NOMO-1 treated with dmso at 0.1 percent for 144 hours (cell line): ENCODE measurements around the gene SIDT2.

Experiments used
- DNase-seq: peaks from one replicate; lab custom pipeline; 2025; ENCODE audit not compliant: unreplicated experiment; lab: John Stamatoyannopoulos, UW

SIDT2 gene

DNA sequence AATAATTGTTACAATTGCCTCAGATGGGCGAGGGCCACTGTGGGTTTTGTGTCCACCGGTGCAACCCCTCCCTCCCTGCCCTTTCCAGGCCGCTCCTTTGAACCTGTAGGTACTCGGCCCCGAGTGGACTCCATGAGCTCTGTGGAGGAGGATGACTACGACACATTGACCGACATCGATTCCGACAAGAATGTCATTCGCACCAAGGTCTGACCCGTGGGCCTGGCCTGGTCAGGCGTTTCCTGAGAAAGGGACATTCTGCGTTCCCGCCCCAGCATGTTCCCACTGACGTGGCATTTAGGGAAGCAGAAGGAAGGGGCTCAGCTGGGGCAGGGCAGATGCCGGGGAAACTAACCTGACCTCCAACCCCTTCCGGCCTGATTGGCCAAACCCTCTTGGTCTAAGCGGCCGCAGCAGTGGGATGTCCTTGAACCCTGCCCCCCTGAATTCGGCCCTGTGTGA, 10.1 kb downstream of the SIDT2 start:
- no peak for DNase-seq

DNA sequence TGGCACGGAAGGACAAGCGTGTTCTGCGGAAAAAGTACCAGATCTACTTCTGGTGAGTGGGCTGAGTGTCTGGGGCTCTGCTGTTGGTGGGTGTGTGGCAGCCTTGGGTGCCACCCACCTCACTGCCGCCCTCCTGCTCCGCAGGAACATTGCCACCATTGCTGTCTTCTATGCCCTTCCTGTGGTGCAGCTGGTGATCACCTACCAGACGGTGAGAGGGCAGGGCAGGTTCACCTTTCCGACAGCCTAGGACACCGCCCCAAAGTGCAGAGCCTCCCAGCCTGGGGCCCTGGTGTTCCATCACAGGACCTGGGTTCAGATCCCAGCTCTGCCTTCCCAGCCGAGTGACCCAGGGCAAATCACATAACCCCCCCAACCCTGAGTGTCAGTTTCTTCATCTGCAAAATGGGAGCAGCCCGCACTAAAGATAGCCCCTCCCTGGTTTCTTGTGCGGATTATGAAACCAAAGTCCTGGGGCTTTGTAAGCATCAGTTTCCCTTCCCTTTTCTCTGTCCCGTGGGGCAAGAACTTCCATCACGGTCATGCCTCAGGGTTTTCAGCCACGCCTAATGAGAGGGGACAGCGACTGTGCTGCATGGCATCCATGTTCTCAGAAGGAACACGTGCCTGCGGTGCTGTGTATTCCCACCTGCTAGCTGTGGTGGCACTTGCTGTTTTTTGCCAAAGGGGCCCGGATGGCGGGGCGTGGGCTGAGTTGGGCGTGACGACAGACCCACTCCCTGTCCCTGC, 10.8 kb downstream of the SIDT2 start:
- DNase-seq: peak; percentile 76

DNA sequence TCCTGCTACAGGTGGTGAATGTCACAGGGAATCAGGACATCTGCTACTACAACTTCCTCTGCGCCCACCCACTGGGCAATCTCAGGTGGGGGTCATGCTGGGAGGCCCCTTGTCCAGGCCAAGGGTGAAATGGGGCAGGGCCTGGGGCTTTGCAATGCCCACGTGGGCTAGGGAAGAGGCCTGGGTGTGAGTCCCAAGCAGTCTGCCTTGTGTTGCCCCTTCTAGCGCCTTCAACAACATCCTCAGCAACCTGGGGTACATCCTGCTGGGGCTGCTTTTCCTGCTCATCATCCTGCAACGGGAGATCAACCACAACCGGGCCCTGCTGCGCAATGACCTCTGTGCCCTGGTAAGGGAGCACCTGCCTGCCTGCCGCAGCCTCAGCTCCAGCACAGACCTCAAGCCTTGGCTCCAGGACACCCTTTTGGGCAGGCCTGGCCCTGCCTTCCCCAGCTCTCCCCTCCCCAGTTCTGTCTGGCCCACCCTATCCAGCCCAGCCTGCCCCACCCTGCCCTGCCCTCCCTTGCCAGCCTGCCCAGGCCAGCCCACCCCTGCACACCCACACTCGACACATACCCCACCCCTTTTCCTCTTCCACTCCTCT, 11.5 kb downstream of the SIDT2 start:
- no peak for DNase-seq

DNA sequence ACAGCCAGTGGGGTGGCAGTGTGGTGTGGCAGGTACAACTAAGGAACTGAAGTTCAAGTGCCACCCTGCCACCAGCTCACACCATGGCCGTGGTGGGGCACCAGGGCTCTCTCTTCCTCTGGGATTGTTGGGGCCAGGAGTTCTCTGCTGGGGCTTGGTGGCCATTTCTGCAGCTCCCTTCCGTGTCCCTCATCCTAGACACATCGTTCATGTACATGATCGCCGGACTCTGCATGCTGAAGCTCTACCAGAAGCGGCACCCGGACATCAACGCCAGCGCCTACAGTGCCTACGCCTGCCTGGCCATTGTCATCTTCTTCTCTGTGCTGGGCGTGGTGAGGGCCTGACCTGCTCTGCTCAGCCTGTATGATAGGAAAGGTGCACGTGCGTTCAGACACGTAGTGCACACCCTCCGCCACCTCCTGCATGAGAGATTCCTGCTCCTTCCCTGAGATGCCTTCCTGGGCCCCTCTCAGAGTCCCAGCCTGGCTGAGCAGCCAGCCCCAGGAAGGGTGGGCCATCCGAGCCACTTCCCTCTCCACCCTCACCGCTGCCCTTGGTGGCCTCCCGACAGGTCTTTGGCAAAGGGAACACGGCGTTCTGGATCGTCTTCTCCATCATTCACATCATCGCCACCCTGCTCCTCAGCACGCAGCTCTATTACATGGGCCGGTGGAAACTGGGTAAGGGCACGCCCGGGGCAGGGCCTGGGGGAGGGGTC, 13.3 kb downstream of the SIDT2 start:
- no peak for DNase-seq

DNA sequence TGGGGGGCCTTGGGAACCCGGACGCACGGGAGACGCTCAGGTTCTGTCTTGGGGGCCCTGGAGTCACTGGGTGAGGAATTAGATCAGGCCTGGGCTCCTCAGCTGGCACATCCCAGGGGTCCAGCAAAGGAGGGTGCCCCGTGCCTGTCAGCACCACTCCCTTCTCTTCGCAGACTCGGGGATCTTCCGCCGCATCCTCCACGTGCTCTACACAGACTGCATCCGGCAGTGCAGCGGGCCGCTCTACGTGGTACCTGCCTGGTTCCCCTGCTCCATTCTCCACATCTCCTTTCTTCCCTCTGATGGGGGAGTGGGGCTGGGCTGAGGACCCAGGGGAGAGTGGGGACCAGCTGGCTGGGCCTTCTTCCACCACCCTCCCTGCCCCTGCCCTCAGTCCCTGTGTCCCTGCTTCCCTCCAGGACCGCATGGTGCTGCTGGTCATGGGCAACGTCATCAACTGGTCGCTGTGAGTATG, 13.9 kb downstream of the SIDT2 start:
- DNase-seq: no peak

DNA sequence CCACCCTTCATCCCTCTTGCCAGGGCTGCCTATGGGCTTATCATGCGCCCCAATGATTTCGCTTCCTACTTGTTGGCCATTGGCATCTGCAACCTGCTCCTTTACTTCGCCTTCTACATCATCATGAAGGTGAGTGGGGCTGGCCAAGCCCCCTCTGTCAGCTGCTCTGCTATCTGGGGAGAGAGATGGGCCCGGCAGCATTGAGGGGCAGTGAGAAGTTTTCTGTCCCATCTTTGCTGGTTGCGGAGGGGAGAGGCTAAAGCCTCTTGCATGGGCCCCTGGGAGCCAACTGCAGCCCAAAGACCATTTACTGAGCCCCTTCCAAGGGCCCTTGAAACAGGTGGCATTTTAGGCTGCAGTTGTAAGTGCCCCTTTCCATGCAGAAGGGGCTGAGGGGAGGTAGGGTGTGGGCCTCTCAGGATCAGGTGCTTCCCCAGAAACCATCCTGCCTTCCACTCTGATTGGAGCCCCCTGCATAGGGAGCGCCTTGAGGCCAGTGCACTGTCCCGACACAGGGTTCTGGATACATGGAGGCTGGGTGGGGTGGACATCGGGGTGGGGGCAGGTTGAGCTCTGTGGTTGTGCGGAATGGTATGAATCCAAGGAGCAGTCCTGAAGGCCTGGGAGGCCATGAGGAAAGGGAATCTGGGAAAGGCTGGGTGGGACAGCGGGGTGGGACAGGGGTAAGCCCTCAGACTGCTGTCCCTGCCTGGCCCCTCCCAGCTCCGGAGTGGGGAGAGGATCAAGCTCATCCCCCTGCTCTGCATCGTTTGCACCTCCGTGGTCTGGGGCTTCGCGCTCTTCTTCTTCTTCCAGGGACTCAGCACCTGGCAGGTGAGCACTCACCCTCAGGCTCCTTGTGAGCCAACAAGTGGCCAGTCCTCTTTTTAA, 14.8 kb downstream of the SIDT2 start:
- no peak for DNase-seq

DNA sequence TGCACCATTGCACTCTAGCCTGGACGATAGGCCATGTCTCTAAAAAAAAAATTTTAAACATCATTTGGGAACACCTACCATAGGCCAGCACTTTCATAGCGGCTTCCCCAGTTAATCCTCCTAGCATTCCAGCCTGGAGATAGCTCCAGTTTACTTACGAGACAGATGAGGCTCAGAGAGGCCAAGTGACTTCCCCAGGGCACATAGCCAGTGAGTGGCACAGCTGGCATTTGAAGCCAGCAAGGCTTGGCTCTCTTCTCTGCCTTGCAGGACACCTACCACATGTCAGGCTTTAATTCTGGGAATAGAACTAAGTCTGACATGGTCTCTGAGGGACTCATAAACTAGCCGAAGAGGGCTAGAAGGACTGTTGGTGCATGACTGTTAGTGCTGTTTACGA, 15.7 kb downstream of the SIDT2 start:
- DNase-seq: no peak

DNA sequence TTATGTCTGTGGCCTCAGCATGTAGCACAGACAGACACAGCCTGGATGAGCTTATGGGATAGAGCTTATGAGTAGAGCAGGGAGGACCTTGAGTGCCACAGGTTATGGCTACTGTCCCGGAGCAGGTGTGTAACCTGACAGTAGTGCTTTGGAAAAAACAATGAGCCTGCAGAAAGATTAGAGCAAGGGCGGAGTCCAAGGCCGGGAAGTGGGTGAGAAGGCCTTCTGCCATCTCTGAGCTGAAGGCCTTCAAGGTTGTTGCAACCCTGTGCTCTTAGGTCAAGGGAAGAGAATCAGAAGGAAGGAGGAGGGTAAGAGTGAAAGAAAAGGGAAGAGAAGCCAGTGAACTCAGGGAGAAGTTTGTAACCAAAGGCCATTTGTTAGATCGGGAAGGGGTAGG, 16.7 kb downstream of the SIDT2 start:
- DNase-seq: no peak

DNA sequence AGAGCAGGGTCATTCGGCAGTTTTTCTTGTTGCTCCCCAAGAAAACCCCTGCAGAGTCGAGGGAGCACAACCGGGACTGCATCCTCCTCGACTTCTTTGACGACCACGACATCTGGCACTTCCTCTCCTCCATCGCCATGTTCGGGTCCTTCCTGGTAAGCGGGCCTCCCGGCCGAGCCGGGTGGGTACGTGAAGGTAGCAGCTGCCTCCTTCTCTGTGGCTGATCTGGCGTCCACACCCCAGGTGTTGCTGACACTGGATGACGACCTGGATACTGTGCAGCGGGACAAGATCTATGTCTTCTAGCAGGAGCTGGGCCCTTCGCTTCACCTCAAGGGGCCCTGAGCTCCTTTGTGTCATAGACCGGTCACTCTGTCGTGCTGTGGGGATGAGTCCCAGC, 17.2 kb downstream of the SIDT2 start:
- no peak for DNase-seq

DNA sequence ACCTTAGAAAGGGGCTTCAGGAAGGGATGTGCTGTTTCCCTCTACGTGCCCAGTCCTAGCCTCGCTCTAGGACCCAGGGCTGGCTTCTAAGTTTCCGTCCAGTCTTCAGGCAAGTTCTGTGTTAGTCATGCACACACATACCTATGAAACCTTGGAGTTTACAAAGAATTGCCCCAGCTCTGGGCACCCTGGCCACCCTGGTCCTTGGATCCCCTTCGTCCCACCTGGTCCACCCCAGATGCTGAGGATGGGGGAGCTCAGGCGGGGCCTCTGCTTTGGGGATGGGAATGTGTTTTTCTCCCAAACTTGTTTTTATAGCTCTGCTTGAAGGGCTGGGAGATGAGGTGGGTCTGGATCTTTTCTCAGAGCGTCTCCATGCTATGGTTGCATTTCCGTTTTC, 18.5 kb downstream of the SIDT2 start:
- no peak for DNase-seq

DNA sequence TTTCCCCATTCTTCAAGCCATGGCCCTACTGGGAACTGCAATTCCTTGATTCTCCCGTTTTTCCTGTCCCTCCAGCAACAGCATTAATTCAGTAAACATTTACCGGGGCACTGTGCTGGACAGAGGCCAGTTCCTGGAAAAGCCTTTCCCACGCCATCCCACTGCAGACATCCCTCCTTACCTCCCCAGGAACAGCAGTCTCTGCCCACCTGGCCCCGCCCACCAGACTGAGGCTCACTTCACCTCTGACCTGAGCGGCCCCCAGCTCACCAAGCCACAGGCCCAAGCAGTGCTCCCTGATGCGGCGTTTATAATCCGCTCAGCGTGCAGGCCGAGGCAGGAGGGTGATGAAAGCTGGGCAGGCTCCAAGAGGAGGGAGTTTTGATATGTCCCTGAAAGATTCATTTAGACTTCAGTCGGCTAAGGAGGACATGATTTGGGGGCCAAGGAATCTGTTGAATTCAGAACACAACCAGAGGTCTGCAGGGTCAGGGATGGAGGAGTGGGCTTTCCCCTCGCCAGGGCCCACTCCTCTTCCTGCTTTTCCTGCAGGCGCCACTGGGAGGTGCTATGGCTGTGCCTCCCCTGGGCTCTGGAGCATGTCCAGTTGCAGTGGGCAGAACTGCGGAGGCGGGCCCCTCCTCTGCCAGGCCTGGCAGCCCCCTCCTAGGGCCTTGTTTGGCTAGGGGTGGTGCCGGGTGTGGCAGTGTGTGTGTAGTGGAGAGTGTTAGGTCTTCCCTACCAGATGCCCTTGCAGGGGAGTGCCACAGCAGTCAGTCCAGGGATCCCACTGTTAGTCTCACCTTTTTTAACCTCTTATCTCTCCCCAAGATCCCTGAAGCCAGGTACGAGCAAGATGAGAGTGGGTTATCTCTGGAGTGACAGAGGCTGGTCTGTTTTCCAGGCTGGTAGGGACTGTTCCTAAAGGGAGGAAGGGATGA, 19.2 kb downstream of the SIDT2 start:
- no peak for DNase-seq

DNA sequence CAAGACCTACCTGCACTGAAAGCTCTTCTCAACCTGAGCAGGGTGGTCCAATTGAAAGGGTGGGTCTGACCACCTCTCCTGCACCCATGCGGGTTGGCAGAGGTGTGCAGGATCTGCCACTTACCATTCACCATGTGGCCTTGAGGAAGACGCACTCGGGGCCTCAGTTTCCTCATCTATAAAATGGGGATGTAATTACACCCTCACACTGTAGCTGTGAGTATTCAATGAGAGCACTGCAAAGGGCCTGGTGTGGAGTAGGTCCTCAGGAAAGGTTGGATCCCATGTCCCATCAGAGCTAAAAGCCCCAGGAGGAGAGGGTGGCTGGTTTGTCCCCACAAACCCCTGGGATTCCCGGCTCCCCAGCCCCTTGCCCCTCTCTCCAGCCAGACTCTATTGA, 20.1 kb downstream of the SIDT2 start:
- DNase-seq: no peak

DNA sequence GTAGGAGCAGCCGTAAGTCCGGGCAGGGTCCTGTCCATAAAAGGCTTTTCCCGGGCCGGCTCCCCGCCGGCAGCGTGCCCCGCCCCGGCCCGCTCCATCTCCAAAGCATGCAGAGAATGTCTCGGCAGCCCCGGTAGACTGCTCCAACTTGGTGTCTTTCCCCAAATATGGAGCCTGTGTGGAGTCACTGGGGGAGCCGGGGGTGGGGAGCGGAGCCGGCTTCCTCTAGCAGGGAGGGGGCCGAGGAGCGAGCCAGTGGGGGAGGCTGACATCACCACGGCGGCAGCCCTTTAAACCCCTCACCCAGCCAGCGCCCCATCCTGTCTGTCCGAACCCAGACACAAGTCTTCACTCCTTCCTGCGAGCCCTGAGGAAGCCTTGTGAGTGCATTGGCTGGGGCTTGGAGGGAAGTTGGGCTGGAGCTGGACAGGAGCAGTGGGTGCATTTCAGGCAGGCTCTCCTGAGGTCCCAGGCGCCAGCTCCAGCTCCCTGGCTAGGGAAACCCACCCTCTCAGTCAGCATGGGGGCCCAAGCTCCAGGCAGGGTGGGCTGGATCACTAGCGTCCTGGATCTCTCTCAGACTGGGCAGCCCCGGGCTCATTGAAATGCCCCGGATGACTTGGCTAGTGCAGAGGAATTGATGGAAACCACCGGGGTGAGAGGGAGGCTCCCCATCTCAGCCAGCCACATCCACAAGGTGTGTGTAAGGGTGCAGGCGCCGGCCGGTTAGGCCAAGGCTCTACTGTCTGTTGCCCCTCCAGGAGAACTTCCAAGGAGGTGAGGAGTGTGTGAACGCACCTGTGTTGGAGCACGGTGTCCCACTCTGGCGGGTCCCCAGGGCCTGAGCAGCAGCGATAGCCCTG, 20.7 kb downstream of the SIDT2 start, which contains the start of gene TAGLN:
Gene TAGLN, plus strand, starts transcription at position 318 of the 863 bp plus-strand sequence. CDS start 3,644 bp downstream, outside the sequence.
- no peak for DNase-seq

DNA sequence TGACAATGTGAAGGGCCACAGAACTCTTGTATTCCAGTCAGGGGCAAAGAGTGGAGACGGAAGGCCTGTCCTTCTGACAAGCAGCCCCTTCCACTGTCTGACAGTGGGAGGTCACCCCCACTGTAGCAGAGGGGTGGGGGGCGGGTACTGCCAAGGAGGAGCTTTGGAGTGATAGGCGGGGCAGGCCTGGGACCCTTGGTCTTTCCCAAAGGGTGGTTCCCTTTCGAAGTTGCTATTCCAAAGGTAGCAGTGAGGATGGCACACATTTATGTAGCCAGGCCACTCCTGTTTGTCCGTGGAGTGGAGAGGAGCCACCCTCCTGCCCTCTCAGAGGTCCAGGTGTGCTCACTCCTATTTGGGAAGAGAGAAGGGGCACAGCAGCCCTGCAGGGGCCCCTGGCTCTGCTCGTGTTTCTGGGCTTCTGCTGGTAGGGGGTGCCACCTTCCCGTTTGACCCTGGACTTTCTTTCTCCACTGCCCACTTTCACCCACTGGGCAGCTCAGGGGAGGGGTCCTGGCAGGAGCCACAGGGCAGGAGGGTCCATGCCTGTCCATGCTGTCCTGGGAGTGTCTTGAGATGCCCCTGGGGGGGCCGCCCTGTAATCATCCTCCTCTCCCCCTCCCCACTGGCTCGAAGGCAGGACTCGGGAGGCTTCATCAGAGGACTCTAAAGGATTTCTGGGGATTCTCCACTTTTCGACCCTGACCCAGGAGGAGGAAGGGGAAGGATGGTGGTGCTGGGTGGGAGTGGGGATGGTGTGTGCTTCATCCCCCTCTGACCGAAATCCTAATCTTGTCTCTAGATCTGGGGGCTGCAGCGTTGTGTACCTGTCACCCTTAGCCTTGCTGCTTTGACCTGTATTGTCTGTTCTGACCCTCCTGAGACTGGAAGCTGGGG, 21.6 kb downstream of the SIDT2 start:
- DNase-seq: no peak

DNA sequence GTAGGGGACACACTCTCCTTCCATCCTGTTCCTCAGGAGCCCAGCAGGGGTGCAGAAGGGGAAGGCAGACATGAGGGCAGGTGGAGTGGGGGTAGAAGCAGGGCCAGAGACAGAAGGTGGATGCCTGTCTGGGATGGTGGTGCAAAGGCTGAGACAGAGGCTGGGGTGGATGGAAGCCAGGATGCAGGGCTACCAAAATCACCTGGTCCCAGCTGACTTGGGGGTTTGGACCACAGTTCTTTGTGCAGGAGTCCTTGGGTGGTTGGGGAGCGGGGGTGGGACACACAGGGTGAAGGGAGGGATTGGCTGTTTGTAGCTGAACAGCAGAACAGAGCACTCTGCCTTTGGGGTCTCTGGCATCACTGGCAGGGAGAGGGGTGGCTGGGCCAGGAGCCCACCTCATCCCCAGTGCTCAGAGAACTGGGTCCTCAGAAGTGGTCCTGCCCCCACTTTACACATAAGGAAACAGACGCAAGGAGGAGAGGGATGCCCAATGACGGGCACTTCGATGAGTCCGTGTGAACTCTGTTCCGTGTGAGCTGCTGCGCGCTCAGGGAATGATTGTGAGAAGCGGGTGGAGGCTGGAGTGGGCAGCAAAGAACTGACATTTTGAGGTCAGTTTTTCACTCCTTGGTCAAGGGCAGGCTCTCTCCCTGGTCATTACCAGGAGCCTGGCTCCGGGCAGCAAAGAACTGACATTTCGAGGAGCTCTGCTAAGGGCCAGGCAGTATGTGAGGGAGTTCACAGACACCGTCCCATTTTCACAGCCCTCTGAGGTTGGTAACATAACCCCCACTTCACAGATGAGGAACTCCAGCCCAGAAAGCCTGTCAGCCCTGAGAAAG, 22.5 kb downstream of the SIDT2 start:
- no peak for DNase-seq

DNA sequence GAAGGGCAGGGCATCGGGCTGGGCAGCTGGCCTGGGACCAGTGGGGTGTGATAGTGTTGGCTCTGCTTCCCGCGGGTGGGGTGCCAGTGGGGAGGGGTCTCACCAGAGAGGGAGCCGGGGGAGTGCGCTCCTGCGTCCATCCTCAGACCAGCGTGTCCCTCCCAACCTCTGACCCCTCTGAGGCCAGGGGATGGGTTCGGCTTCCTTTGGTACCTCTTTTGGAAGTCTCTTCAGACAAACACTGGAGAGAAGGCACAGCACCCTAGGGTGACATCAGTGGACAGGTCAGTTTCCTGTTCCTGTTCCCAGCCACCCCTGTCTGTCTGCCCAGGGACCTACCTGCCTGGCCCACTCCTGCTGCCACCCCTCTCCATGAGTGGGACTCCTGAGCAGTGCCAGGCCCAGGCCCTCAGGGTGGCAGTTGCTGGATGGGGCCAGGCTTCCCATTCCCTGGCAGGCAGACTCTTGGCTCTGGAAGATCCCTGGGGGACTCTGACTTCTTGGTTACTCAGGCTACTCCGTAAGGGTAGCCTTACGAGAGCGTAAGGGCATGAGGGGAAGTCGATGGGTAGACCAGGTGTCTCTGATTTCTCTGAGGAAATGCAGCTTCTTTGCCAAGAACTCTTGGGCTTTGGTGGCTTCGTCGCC, 23.2 kb downstream of the SIDT2 start:
- DNase-seq: no peak
